NCI-H2171 (cell line): ENCODE measurements around the gene CDH23.
"Not testable (repeated sequence)": the region's sequence is repeated elsewhere in the genome, so short reads cannot be mapped to it uniquely, and the experiment has no call there.

ENCODE experiments used
- DNase-seq: peaks from one replicate; lab custom pipeline; 2025; lab: John Stamatoyannopoulos, UW

The CDH23 gene

DNA sequence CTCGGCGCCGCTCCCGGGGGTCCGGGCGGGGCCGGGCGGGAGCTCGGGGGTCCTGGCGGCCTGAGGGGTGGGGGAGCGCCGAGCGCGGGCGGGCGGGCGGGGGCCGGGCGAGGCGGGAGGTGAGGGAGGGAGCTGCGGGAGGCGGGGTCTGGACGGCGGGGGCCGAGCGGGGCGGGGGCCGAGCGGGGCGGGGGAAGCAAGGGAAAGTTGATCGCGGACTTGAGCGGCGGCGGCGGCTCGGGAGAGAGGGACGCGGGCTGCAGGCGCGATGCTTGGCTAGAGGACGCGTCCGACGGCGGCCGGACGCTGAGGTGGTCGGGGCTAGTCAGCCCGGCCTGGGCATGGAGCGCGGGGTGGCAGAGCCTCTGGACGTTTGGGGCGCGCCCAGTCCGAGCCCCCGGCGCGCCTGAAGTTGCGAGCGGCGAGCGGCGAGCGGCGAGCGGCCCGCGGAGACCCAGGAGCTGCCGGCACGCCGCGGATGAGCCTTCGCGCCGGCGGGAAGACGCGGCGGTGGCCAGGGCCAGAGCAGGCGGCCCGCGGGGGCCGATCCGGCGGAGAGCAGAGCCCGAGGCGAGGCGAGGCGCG, at the start of gene CDH23:
CDH23 (plus strand) TSS at position 210 of the 585 bp plus-strand sequence. CDS start 42,912 bp downstream, outside the sequence.
- DNase-seq: no peak

DNA sequence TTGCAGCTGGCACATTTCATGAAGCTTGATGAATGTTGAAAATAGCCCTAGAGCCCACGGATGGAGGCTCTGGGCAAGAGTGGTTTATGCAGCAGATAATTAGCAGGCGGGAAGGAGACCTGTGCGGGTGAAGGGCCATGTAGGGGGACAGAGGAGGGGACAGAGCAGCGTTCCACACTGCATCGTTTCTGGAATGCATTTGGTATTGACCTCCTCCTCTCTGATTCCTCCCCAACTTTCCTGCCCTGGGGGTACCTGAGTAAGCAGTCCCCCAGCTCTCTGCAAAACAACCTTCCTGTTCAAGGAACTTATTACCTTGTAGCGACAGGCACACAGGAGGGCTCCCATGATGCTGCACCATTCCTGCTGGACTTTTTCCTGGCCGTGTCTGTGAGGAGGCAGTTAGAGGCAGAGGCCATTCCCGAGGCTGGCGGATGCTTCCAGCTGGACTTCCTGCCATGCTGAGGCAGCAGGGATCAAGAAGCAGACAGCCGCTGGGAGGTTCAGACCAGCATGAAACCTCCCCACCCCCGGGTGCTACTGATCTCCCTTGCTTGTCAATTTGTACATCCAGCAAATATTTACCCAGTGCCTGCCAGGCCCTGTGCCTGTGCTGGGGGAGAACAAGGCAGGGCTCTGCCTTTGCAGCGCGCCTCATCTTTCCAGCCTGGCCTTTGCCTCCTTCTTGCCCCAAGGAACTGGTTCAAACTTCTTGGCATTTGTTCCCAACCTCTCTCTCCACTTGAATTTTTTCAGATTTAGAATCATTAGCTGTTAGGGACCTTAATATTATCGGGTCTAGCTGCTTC, 48.9 kb upstream of the CDH23 start:
- no peak for DNase-seq

- DNase-seq: no peak
Measured at GRCh38 chr10:71348850-71349249, 47.9 kb upstream of the CDH23 start.

DNA sequence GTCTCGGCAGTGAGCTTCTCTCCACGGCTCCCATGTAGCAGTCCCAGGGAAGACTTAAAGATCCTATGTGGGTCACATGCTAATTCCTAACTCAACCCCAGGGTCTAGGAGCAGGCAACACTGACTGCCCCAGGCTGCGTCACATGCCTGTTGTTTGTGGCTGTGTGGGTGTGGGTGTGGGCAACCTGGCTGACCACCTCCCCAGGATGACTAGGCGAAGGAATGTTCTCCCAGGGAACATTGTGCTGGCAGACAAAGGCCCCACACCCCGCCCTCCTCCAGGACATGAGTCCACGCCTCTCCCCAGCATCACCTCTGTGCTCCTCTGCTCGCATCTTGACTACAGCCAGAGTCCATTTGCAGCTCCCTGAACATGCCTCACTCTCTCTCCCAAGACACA, 47.3 kb upstream of the CDH23 start:
- no peak for DNase-seq

GRCh38 chr10:71351087-71351486, 45.6 kb upstream of the CDH23 start:
- no peak for DNase-seq

DNA sequence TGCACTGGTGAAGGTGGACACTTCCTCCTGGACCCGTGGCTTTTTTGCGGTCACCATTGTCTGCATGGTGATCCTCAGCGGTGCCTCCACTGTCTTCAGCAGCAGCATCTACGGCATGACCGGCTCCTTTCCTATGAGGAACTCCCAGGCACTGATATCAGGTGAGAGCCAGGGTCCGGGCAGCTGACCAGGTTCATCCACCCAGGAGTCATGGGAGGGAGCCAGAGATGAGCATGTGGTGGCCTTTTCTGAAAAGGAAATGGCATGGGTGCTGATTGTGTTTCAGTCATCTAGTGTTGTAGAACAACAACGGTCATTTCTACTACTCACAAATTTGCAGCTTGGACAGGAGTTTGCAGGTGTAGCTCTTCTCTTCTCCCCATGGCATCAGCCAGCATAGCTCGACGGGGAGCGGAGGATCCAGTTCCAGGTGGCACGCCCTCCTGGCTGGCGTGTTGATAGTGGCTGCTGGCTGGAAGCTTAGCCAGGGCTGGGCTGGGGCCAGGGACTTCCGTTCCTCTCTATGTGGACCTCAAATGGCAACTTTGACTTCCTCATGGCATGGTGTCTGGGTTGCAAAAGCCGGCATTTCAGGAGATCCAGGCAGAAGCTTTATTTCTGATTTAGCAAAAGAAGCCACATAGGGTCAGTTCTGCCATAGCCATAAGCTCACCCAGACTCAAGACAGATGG, 44.9 kb upstream of the CDH23 start:
- DNase-seq: no peak

GRCh38 chr10:71353639-71354038, 43.1 kb upstream of the CDH23 start:
- no peak for DNase-seq

DNA sequence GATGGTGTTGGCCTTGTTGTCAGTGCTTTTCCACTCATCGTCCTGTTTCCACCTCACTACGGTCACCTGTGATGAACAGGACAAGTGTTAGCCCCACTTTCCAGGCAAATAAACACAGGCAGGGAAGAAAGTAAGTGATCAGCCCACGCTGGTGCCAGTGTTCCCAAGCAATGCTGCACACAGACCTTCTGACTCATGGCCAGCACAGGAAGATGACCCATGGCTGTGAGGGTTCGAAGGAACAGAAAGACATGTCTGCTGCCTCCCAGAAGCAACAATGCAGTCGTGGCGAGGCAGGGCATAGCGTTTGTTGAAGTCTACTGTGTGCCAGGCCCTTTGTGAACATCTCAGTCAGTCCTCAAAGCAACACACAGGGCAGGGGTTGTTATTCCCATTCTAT, 41.9 kb upstream of the CDH23 start:
- no peak for DNase-seq

GRCh38 chr10:71355886-71356285, 40.8 kb upstream of the CDH23 start:
- no peak for DNase-seq

- DNase-seq: no peak
Measured at GRCh38 chr10:71357792-71358265, 38.9 kb upstream of the CDH23 start.

DNA sequence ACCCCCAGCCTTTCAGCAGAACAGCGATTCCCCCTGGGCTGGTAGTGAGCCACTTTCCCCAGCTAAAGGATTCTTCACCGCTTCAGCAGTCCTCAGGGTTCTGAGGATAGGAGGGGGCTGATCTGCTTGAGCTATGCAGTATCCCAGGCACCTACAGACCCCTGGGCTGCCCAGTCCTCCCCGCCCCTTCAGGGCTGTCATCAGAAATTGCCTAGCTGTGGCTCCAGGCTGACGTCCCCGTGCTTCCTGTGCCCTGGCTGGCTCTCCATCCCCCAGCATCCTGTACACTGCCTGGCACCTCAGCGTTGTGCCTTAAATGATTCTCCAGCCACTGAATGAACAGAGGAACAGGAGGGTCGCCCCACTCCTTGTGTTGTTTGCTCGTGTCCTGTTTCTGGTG, 38.4 kb upstream of the CDH23 start:
- no peak for DNase-seq

DNA sequence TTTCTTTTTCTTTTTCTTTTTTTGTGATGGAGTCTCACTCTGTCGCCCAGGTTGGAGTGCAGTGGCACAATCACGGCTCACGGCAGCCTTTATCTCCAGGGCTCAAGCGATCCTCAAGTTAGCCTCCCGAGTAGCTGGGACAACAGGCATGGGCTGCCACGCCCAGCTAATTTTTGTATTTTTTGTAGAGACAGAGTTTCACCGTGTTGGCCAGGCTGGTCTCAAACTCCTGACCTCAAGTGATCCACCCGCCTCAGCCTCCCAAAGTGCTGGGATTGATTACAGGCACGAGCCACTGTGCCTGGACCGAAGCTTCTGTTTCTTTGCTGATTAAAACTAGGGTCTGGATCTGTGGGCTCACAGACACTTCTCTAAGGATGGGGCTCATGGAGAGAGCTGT, 37.8 kb upstream of the CDH23 start:
- not testable (repeated sequence) for DNase-seq

GRCh38 chr10:71359364-71360046, 37.2 kb upstream of the CDH23 start:
- no peak for DNase-seq

DNA sequence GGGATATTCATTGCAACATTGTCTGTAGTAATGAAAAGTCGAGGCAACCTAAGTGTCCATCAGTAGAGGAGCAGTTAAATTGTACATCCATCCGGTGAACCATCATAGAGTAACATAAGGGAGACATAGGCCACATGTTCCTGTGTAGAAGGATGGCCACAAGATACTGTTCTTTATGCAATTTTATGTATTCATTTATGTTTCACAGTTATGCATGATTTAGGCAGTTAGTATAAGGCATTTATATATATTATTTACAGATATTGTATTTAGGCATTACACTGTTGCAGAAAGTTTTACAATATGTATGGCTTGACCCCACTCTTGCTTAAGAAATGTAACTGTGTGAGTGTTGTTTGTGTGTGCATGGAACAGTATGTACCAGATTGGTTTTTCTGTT, 36.0 kb upstream of the CDH23 start:
- DNase-seq: no peak

DNA sequence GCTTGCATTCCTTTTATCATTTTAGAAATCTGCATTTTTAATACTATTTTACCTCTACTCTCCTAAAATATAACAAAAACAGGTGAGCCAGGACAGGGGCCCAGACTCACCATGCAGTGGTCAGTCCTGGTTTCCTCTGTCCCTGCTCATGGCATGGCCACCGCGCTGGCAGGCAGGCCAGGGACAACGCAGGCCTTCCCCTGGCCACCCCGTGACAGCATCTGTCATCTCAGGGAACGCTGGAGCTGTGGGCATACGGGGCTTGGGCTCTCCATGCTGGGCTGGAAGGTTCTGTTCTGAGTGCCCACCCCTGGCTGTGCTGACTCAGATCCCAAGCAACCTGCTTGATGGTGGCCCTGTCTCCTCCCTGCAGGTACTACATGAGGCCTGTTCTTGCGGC, 35.1 kb upstream of the CDH23 start:
- DNase-seq: no peak

- no peak for DNase-seq
Measured at GRCh38 chr10:71362141-71362540, 34.6 kb upstream of the CDH23 start.

- DNase-seq: no peak
Measured at GRCh38 chr10:71363936-71364335, 32.8 kb upstream of the CDH23 start.

- DNase-seq: no peak
Measured at GRCh38 chr10:71365366-71365765, 31.4 kb upstream of the CDH23 start.

- no peak for DNase-seq
Measured at GRCh38 chr10:71366690-71367089, 30.0 kb upstream of the CDH23 start.

- no peak for DNase-seq
Measured at GRCh38 chr10:71367271-71367670, 29.4 kb upstream of the CDH23 start.

GRCh38 chr10:71368176-71368575, 28.5 kb upstream of the CDH23 start:
- DNase-seq: no peak

- DNase-seq: no peak
Measured at GRCh38 chr10:71368643-71369042, 28.1 kb upstream of the CDH23 start.
